ENCODE data around the gene CDK6. TPM values are rescaled to one million over a fixed set of nuclear protein-coding genes. Genes with fewer than 3 reads are reported as not detected.

The CDK6 gene
- total and polyA plus RNA-seq, 2 of the 8 experiments (the other 6 are each of a cell fraction or from before 2014, with no cell fraction given), result 5.9 to 18.9 TPM

GRCh38 chr7:92875719-92876118 lies 39.3 kb upstream of the CDK6 start:
- no peak overlapping the region for H3K4me2 ChIP-seq (ENCODE audit: insufficient read depth in 1 of 2, low read depth in 2 of 2, low read length in 2 of 2)
- no peak overlapping the region for H3K4ac ChIP-seq (replicated peaks; ENCODE audit: insufficient read length, low read depth, low read length)
- no peak overlapping the region for H4K8ac ChIP-seq (ENCODE audit: extremely low read depth, insufficient read depth, low read length)
- no peak overlapping the region for H3K23ac ChIP-seq (ENCODE audit: insufficient read length)
- H3K36me3 ChIP-seq (ENCODE audit: control insufficient read depth in 2 of 4, insufficient read depth in 4 of 4, low read length in 3 of 4), result no peaks in the 10 kb centered on the region
- H4K20me1 ChIP-seq (replicated peaks in 1 of 2; ENCODE audit: control insufficient read depth in 1 of 2, insufficient read depth in 2 of 2, low read length in 2 of 2), result no peaks in the 10 kb centered on the region
- H3K9me3 ChIP-seq (ENCODE audit: insufficient read depth in 2 of 2, low read depth in 1 of 2, low read length in 1 of 2), result no peaks in the 10 kb centered on the region
- WGBS, 2 experiments (ENCODE audit: extremely low coverage in 1 of 2, insufficient coverage in 1 of 2, insufficient read length in 1 of 2, insufficient replicate concordance in 2 of 2, low coverage in 1 of 2, low lambda C conversion rate in 2 of 2, missing lambda C conversion rate in 1 of 2), result 95% methylated on average over 2 of the region's 2 CpGs; no CpG with 5 or more reads in 1 of the 2 experiments
- no peak overlapping the region for H4K5ac ChIP-seq (ENCODE audit: insufficient read length, low read depth, low read length)
- H2BK5ac ChIP-seq (ENCODE audit: low read depth, low read length), result no peak overlapping the region
- DNase-seq (ENCODE audit: low read depth in 1 of 2, low spot score in 2 of 2) (no peak), FAIRE-seq (no peak)
- no peak overlapping the region for H3K18ac ChIP-seq (ENCODE audit: extremely low read depth, low read length)
- H3K4me1 ChIP-seq (replicated peaks in 1 of 4; ENCODE audit: control insufficient read depth in 3 of 4, insufficient read depth in 4 of 4, low read length in 3 of 4), result no peaks in the 10 kb centered on the region
- no peak overlapping the region for H3K27ac ChIP-seq (ENCODE audit: low read depth, low read length)
- H3K79me2 ChIP-seq (ENCODE audit: control insufficient read depth in 1 of 2, insufficient read depth in 2 of 2, low read length in 2 of 2), result no peaks in the 10 kb centered on the region
- no peak overlapping the region for H3K14ac ChIP-seq (ENCODE audit: insufficient read length)
- no peak overlapping the region for H4K91ac ChIP-seq (replicated peaks; ENCODE audit: insufficient read length, low read length)
- TF ChIP-seq TAF7 (optimal IDR thresholded peaks at IDR 0.05; ENCODE audit: borderline replicate concordance, low read depth, low read length) (no peak), RFX5 (IDR thresholded peaks at IDR 0.05; ENCODE audit: borderline replicate concordance, low read depth, low read length) (no peak), SIX5 (IDR thresholded peaks at IDR 0.05; ENCODE audit: low read depth, low read length) (no peak), SP4 (IDR thresholded peaks at IDR 0.05; ENCODE audit: low read length) (no peak), POLR2A (IDR thresholded peaks at IDR 0.05; ENCODE audit: control extremely low read depth in 1 of 2, low read depth in 2 of 2, low read length in 2 of 2) (no peak), TBP (IDR thresholded peaks at IDR 0.05; ENCODE audit: low read depth, low read length) (no peak), CBX8 (IDR thresholded peaks at IDR 0.05; ENCODE audit: borderline replicate concordance, low read depth, low read length) (no peak), HDAC2 (IDR thresholded peaks at IDR 0.05; ENCODE audit: borderline replicate concordance in 1 of 2, low read depth in 2 of 2, low read length in 2 of 2) (no peak), RNF2 (IDR thresholded peaks at IDR 0.05; ENCODE audit: borderline replicate concordance, low read depth, low read length, missing control alignments, poor library complexity, severe bottlenecking) (no peak)
- no peak overlapping the region for H3K56ac ChIP-seq (replicated peaks; ENCODE audit: insufficient read length, low read depth, low read length)
- ChIA-PET CTCF (ENCODE audit: partially characterized antibody) (interaction anchor here (3.8 kb wide), 1 partner anchor 12 kb away, joined by 23 read pairs; no protein-coding TSS in a partner anchor), POLR2A (ENCODE audit: partially characterized antibody) (no interaction called here)
- H3K79me1 ChIP-seq (ENCODE audit: low read depth, low read length), result no peaks in the 10 kb centered on the region
- H2BK20ac ChIP-seq (ENCODE audit: low read length), result no peak overlapping the region
- H3K27me3 ChIP-seq (replicated peaks in 1 of 4; ENCODE audit: control insufficient read depth in 3 of 4, extremely low read depth in 1 of 4, insufficient read depth in 3 of 4, low read length in 3 of 4), result no peaks in the 10 kb centered on the region
- no peaks in the 10 kb centered on the region for H3K23me2 ChIP-seq (ENCODE audit: low read depth, low read length)
- no peak overlapping the region for H2AFZ ChIP-seq (ENCODE audit: low read length)
- H2BK15ac ChIP-seq (ENCODE audit: low read length), result no peak overlapping the region
- H3K4me3 ChIP-seq (ENCODE audit: extremely low read depth in 1 of 4, insufficient read depth in 2 of 4, low read depth in 3 of 4, low read length in 4 of 4), result no peak overlapping the region
- H2BK120ac ChIP-seq (replicated peaks; ENCODE audit: low read depth, low read length), result no peak overlapping the region
- no peak overlapping the region for H2AK5ac ChIP-seq (ENCODE audit: low read depth, low read length)
- no peak overlapping the region for H3K9ac ChIP-seq (replicated peaks in 1 of 4; ENCODE audit: extremely low read depth in 1 of 4, low read depth in 3 of 4, low read length in 3 of 4)
- H2BK12ac ChIP-seq (ENCODE audit: low read depth, low read length), result no peak overlapping the region

Measured in H1 (cell line).